Activated CD4-positive, alpha-beta T cell treated with anti-CD3 and anti-CD28 coated beads for 4 hours (primary cell): Measurements from ENCODE around the gene SERPINB11.
"Not testable (repeated sequence)": the region's sequence is repeated elsewhere in the genome, so short reads cannot be mapped to it uniquely, and the experiment has no call there.

Source experiments
- DNase-seq, 2 donors: peaks; one replicate each; pipeline ENCODE4 v3.0.0-alpha.2; 2020

Gene SERPINB11

GRCh38 chr18:63730773-63731172 is 28.0 kb downstream of the SERPINB11 start:
- DNase-seq: no peak

GRCh38 chr18:63731215-63731614 is 28.5 kb downstream of the SERPINB11 start:
- DNase-seq: no peak

GRCh38 chr18:63736876-63737275 is 34.1 kb downstream of the SERPINB11 start:
- DNase-seq: no peak

GRCh38 chr18:63741769-63742168 is 39.0 kb downstream of the SERPINB11 start:
- DNase-seq: no peak

GRCh38 chr18:63747006-63747405 is 44.2 kb downstream of the SERPINB11 start:
- no peak for DNase-seq

- DNase-seq: no peak
These were observed 46.7 kb downstream of the SERPINB11 start for GRCh38 chr18:63749489-63749888.

- no peak for DNase-seq
These were observed 49.9 kb downstream of the SERPINB11 start for GRCh38 chr18:63752636-63753035.

GRCh38 chr18:63753676-63754075 is 50.9 kb downstream of the SERPINB11 start:
- DNase-seq: no peak

GRCh38 chr18:63757541-63757940 is 54.8 kb downstream of the SERPINB11 start:
- no peak for DNase-seq

- DNase-seq: no peak
These were observed 56.0 kb downstream of the SERPINB11 start for GRCh38 chr18:63758615-63759240.

GRCh38 chr18:63759786-63760185 is 57.0 kb downstream of the SERPINB11 start:
- not testable (repeated sequence) for DNase-seq

- no peak for DNase-seq
These were observed 59.8 kb downstream of the SERPINB11 start for GRCh38 chr18:63762518-63762917.

GRCh38 chr18:63763831-63764600 is 61.3 kb downstream of the SERPINB11 start:
- DNase-seq: no peak

- DNase-seq: no peak
These were observed 63.1 kb downstream of the SERPINB11 start for GRCh38 chr18:63765837-63766236.
